ENCODE data around the gene NLGN1. TPM values are rescaled to one million over a fixed set of nuclear protein-coding genes. Genes with fewer than 3 reads are reported as not detected.

Gene NLGN1
- polyA plus RNA-seq, 2 of the 4 experiments (the other 2 are of a cell fraction): not detected

GRCh38 chr3:174153871-174154270, 756.3 kb downstream of the NLGN1 start:
- CTCF ChIA-PET: no interaction called here
- WGBS (ENCODE audit: missing lambda C conversion rate): 60% methylated on average over 1 of the region's 1 CpG
- no peak overlapping the region for H3K4me2 ChIP-seq
- no peaks in the 10 kb centered on the region for H3K4me1 ChIP-seq
- no peak overlapping the region for H3K27ac ChIP-seq
- H3K9me3 ChIP-seq: no peaks in the 10 kb centered on the region
- POLR2A ChIA-PET: no interaction called here
- ATAC-seq: no peak
- no peak for FAIRE-seq
- no peak overlapping the region for H3K4me3 ChIP-seq
- no peak for TF ChIP-seq NPAS2 (CRISPR knock-in tag; IDR thresholded peaks at IDR 0.05; ENCODE audit: borderline replicate concordance)
- TF ChIP-seq HOXB5 (CRISPR knock-in tag; IDR thresholded peaks at IDR 0.05): no peak
- TF ChIP-seq JUNB (IDR thresholded peaks at IDR 0.05): no peak
- TF ChIP-seq TFCP2L1 (CRISPR knock-in tag; IDR thresholded peaks at IDR 0.05): no peak
- TF ChIP-seq HMGXB4 (CRISPR knock-in tag; IDR thresholded peaks at IDR 0.05; ENCODE audit: borderline replicate concordance): no peak
- no peak for TF ChIP-seq ATOH8 (CRISPR knock-in tag; IDR thresholded peaks at IDR 0.05; ENCODE audit: low read depth)
- TF ChIP-seq HDAC2 (IDR thresholded peaks at IDR 0.05): no peak
- TF ChIP-seq CTCF (IDR thresholded peaks at IDR 0.05): no peak
- TF ChIP-seq RCOR1 (IDR thresholded peaks at IDR 0.05; ENCODE audit: low read depth, low read length): no peak
- TF ChIP-seq MAZ (IDR thresholded peaks at IDR 0.05; ENCODE audit: borderline replicate concordance, low read depth, low read length): no peak
- no peak for TF ChIP-seq POLR2A (IDR thresholded peaks at IDR 0.05; ENCODE audit: low read length)
- TF ChIP-seq FOSL2 (IDR thresholded peaks at IDR 0.05): no peak
- no peak for TF ChIP-seq FOSL2 (CRISPR knock-in tag; IDR thresholded peaks at IDR 0.05)
- TF ChIP-seq REST (IDR thresholded peaks at IDR 0.05): no peak
- TF ChIP-seq CHD2 (IDR thresholded peaks at IDR 0.05; ENCODE audit: low read length, partially characterized antibody): no peak
- no peak for TF ChIP-seq EHF (CRISPR knock-in tag; IDR thresholded peaks at IDR 0.05)
- TF ChIP-seq ZC3H11A (IDR thresholded peaks at IDR 0.05): no peak
- no peak for TF ChIP-seq RFX5 (IDR thresholded peaks at IDR 0.05)
- TF ChIP-seq RNF2 (IDR thresholded peaks at IDR 0.05; ENCODE audit: borderline replicate concordance, low read depth): no peak
- no peak for TF ChIP-seq NFE2L2 (conservative IDR thresholded peaks at IDR 0.05; ENCODE audit: low read length)
- DNase-seq (ENCODE audit: low read depth in 1 of 2, low spot score in 1 of 2): no peak

GRCh38 chr3:174156200-174156599, 758.7 kb downstream of the NLGN1 start:
- Histone ChIP-seq H3K4me2 (no peak overlapping the region), H3K4me3 (no peak overlapping the region), H3K27ac (no peak overlapping the region), H3K4me1 (no peaks in the 10 kb centered on the region), H3K9me3 (no peaks in the 10 kb centered on the region)
- WGBS (ENCODE audit: missing lambda C conversion rate): 53% methylated on average over 7 of the region's 7 CpGs
- POLR2A ChIA-PET: no interaction called here
- TF ChIP-seq MAFK (IDR thresholded peaks at IDR 0.05; ENCODE audit: partially characterized antibody) (no peak), SREBF2 (IDR thresholded peaks at IDR 0.05) (no peak), ESRRA (IDR thresholded peaks at IDR 0.05; ENCODE audit: borderline replicate concordance, low read length) (no peak), POLR2AphosphoS2 (conservative IDR thresholded peaks at IDR 0.05; ENCODE audit: low read length) (no peak), JUN (IDR thresholded peaks at IDR 0.05) (no peak), TP53 (CRISPR knock-in tag; IDR thresholded peaks at IDR 0.05) (no peak), SMC3 (IDR thresholded peaks at IDR 0.05) (no peak)
- ATAC-seq (no peak), FAIRE-seq (no peak), DNase-seq (ENCODE audit: low read depth in 1 of 2, low spot score in 1 of 2) (no peak)
- CTCF ChIA-PET: no interaction called here
